Body of pancreas (tissue), 4 donors: ENCODE measurements around the gene EML6.

ENCODE experiments used
- POLR2A ChIP-seq, 3 donors: fragments of 450-650 bp; IDR thresholded peaks; one replicate each; pipeline ENCODE4 v1.6.1; 2016; ENCODE audit warnings: antibody characterized with exemption in 3 of 3, mild to moderate bottlenecking in 2 of 3
- TF ChIP-seq, protein P1 (sequence below), 7 experiments: fragments of 450-650 bp in 4 of 7; fragments of 200-600 bp in 3 of 7; sonication (generic) in 3 of 7; IDR thresholded peaks; one replicate each; pipeline ENCODE4 v1.5.1; 2016 to 2019; ENCODE audit warnings: antibody characterized with exemption in 7 of 7

DNA sequence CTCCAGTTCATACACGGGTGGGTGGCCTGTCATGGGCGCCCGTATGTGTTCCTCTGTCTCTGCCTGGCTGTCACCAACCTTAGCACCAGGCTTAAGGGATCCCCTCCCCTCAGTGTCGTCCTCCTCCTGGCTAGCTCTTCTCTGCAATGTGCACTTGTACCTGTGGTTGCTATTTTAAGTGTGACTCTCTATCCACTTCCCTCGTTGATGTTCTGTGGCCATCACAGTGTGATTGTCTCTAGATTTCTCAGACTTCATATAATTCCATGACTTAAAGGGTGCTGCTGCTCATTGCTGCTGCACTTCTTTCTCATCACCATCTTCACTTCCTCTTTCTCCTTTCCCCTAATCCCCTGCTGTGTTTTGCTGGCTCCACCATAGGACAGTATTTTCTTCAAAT, 143.4 kb downstream of the EML6 start:
- TF ChIP-seq, protein P1, sequence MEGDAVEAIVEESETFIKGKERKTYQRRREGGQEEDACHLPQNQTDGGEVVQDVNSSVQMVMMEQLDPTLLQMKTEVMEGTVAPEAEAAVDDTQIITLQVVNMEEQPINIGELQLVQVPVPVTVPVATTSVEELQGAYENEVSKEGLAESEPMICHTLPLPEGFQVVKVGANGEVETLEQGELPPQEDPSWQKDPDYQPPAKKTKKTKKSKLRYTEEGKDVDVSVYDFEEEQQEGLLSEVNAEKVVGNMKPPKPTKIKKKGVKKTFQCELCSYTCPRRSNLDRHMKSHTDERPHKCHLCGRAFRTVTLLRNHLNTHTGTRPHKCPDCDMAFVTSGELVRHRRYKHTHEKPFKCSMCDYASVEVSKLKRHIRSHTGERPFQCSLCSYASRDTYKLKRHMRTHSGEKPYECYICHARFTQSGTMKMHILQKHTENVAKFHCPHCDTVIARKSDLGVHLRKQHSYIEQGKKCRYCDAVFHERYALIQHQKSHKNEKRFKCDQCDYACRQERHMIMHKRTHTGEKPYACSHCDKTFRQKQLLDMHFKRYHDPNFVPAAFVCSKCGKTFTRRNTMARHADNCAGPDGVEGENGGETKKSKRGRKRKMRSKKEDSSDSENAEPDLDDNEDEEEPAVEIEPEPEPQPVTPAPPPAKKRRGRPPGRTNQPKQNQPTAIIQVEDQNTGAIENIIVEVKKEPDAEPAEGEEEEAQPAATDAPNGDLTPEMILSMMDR (IDR thresholded peaks at IDR 0.05): no peak
- TF ChIP-seq POLR2A (IDR thresholded peaks at IDR 0.05): no peak
